ENCODE data around the gene ATP10B.

Gene ATP10B

DNA sequence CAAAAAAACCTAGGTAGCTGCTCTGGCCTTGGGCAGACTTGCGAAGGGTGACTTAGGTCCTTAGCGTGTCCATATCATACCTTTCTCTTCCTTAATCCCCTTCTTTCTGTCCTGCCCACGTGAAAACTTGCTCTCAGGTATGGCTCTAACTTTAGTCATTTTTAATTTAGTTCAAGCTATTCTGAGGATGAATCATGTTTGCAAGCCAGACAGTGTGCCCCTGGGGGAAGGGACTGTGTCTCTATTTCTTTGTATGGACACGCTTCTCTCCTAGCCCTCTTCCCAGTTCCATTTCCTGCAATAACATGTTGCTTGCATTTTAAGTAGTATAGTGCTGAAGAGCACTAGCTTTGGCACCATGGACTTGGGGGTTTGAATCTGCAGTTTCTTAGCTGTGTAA lies 309.7 kb downstream of the ATP10B start:
- H3K36me3 ChIP-seq (ENCODE audit: insufficient read depth, low read length) = no peaks in the 10 kb centered on the region
- no peak overlapping the region for H3K9ac ChIP-seq (ENCODE audit: low read length)
- no peaks in the 10 kb centered on the region for H3K4me1 ChIP-seq (ENCODE audit: insufficient read depth, low read length, severe bottlenecking)
- no peak overlapping the region for H2AFZ ChIP-seq (ENCODE audit: low read length)
- no peak overlapping the region for H3K4me3 ChIP-seq (ENCODE audit: low read depth, low read length, poor library complexity, severe bottlenecking)
- TF ChIP-seq EZH2 (IDR thresholded peaks at IDR 0.05; ENCODE audit: borderline replicate concordance, low read length) = no peak
- TF ChIP-seq, protein P1, sequence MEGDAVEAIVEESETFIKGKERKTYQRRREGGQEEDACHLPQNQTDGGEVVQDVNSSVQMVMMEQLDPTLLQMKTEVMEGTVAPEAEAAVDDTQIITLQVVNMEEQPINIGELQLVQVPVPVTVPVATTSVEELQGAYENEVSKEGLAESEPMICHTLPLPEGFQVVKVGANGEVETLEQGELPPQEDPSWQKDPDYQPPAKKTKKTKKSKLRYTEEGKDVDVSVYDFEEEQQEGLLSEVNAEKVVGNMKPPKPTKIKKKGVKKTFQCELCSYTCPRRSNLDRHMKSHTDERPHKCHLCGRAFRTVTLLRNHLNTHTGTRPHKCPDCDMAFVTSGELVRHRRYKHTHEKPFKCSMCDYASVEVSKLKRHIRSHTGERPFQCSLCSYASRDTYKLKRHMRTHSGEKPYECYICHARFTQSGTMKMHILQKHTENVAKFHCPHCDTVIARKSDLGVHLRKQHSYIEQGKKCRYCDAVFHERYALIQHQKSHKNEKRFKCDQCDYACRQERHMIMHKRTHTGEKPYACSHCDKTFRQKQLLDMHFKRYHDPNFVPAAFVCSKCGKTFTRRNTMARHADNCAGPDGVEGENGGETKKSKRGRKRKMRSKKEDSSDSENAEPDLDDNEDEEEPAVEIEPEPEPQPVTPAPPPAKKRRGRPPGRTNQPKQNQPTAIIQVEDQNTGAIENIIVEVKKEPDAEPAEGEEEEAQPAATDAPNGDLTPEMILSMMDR (IDR thresholded peaks at IDR 0.05; ENCODE audit: low read length) = no peak
- no peaks in the 10 kb centered on the region for H3K9me2 ChIP-seq (ENCODE audit: low read depth, low read length)
- no peaks in the 10 kb centered on the region for H3K9me3 ChIP-seq (ENCODE audit: low read length)
- no peaks in the 10 kb centered on the region for H4K20me1 ChIP-seq (ENCODE audit: insufficient read depth, low read length)
- H3K79me2 ChIP-seq (ENCODE audit: insufficient read depth, low read length) = no peaks in the 10 kb centered on the region
- H3K27ac ChIP-seq (ENCODE audit: low read depth, low read length, poor library complexity, severe bottlenecking) = no peak overlapping the region
- no peaks in the 10 kb centered on the region; the same call in 1 of the 2 replicates for H3K27me3 ChIP-seq (ENCODE audit: insufficient read depth, low read length)
- H3F3A ChIP-seq (ENCODE audit: insufficient read depth, low read length) = no peaks in the 10 kb centered on the region
- H3K4me2 ChIP-seq (ENCODE audit: low read length) = no peak overlapping the region

DNA sequence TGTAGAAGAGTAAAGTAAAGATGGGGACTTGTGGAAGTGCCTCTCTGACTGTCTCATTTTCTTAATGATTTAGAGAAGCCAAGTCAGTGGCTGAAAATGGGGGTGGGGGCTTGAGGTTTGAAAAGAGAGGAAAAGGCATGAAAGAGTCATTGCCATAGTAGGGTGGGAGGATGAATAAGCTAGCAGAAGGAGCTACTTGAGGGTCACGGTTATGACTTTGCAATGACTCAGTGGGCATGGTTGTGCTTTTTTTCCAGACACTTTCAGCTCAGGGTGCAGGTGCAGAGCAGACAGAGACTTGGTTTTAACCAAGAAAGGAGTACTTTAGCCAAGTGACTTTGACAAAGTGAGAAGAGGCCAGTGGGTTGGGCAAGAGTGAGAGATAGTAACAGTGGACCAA lies 312.6 kb downstream of the ATP10B start:
- TF ChIP-seq EZH2 (IDR thresholded peaks at IDR 0.05; ENCODE audit: borderline replicate concordance, low read length) = no peak
- TF ChIP-seq, protein P1 (IDR thresholded peaks at IDR 0.05; ENCODE audit: low read length) = no peak
- Histone ChIP-seq H3K4me1 (ENCODE audit: insufficient read depth, low read length, severe bottlenecking) (no peaks in the 10 kb centered on the region), H3K36me3 (ENCODE audit: insufficient read depth, low read length) (no peaks in the 10 kb centered on the region), H3K9ac (ENCODE audit: low read length) (no peak overlapping the region), H3F3A (ENCODE audit: insufficient read depth, low read length) (no peaks in the 10 kb centered on the region), H3K4me3 (ENCODE audit: low read depth, low read length, poor library complexity, severe bottlenecking) (no peak overlapping the region), H2AFZ (ENCODE audit: low read length) (no peak overlapping the region), H3K79me2 (ENCODE audit: insufficient read depth, low read length) (no peaks in the 10 kb centered on the region), H3K4me2 (ENCODE audit: low read length) (no peak overlapping the region), H3K9me3 (ENCODE audit: low read length) (no peaks in the 10 kb centered on the region), H3K27ac (ENCODE audit: low read depth, low read length, poor library complexity, severe bottlenecking) (no peak overlapping the region), H4K20me1 (ENCODE audit: insufficient read depth, low read length) (no peaks in the 10 kb centered on the region), H3K9me2 (ENCODE audit: low read depth, low read length) (no peaks in the 10 kb centered on the region), H3K27me3 (ENCODE audit: insufficient read depth, low read length) (no peaks in the 10 kb centered on the region)

DNA sequence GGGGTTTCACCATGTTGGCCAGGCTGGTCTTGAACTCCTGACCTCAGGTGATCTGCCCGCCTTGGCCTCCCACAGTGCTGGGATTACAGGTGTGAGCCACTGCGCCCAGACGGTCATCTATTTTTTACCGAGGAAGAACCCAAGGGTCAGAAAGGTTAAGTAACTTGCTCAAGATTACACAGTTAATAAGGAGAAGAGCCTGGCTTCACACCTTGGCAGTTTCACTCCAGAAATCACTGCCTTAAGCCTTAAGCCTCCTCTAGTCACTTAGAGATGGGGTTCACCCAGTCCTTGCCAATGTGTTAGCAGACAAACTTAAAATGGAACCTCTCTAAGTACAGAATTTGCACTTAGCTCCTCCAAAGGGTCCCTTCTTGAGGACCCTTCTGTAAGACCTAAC lies 314.1 kb downstream of the ATP10B start:
- no peak overlapping the region for H3K4me3 ChIP-seq (ENCODE audit: low read depth, low read length, poor library complexity, severe bottlenecking)
- H3K79me2 ChIP-seq (ENCODE audit: insufficient read depth, low read length) = no peaks in the 10 kb centered on the region
- H3K27ac ChIP-seq (ENCODE audit: low read depth, low read length, poor library complexity, severe bottlenecking) = no peak overlapping the region
- H4K20me1 ChIP-seq (ENCODE audit: insufficient read depth, low read length) = no peaks in the 10 kb centered on the region
- H3K9ac ChIP-seq (ENCODE audit: low read length) = no peak overlapping the region
- TF ChIP-seq, protein P1 (IDR thresholded peaks at IDR 0.05; ENCODE audit: low read length) = no peak
- no peak for TF ChIP-seq EZH2 (IDR thresholded peaks at IDR 0.05; ENCODE audit: borderline replicate concordance, low read length)
- H3K9me2 ChIP-seq (ENCODE audit: low read depth, low read length) = no peaks in the 10 kb centered on the region
- no peaks in the 10 kb centered on the region for H3F3A ChIP-seq (ENCODE audit: insufficient read depth, low read length)
- no peak overlapping the region for H2AFZ ChIP-seq (ENCODE audit: low read length)
- H3K4me2 ChIP-seq (ENCODE audit: low read length) = no peak overlapping the region
- no peaks in the 10 kb centered on the region for H3K9me3 ChIP-seq (ENCODE audit: low read length)
- no peaks in the 10 kb centered on the region for H3K27me3 ChIP-seq (ENCODE audit: insufficient read depth, low read length)
- H3K4me1 ChIP-seq (ENCODE audit: insufficient read depth, low read length, severe bottlenecking) = no peaks in the 10 kb centered on the region
- H3K36me3 ChIP-seq (ENCODE audit: insufficient read depth, low read length) = no peaks in the 10 kb centered on the region
